HG02759 (cell line): ENCODE measurements around the gene GRIK2.
"Not testable (repeated sequence)": the region's sequence is repeated elsewhere in the genome, so short reads cannot be mapped to it uniquely, and the experiment has no call there.

Experiments used
- ATAC-seq: cut with Tn5 transposase; IDR thresholded peaks from one replicate; pipeline ENCODE4 v1.9.1; 2021; ENCODE audit warnings: mild to moderate bottlenecking, moderate library complexity; ENCODE audit not compliant: unreplicated experiment

The GRIK2 gene

GRCh38 chr6:101613556-101613955, 220.0 kb downstream of the GRIK2 start:
- no peak for ATAC-seq

GRCh38 chr6:101614774-101615173, 221.3 kb downstream of the GRIK2 start:
- no peak for ATAC-seq

GRCh38 chr6:101626269-101626668, 232.8 kb downstream of the GRIK2 start:
- ATAC-seq, result no peak

GRCh38 chr6:101630941-101631340, 237.4 kb downstream of the GRIK2 start:
- ATAC-seq, result no peak

GRCh38 chr6:101633081-101633480, 239.6 kb downstream of the GRIK2 start:
- ATAC-seq, result no peak

- ATAC-seq, result not testable (repeated sequence)
These were observed 245.4 kb downstream of the GRIK2 start for GRCh38 chr6:101638865-101639264.

- ATAC-seq, result no peak
These were observed 246.6 kb downstream of the GRIK2 start for GRCh38 chr6:101640131-101640530.

- no peak for ATAC-seq
These were observed 252.3 kb downstream of the GRIK2 start for GRCh38 chr6:101645770-101646169.

- ATAC-seq, result no peak
These were observed 257.0 kb downstream of the GRIK2 start for GRCh38 chr6:101650402-101651100.

- no peak for ATAC-seq
These were observed 258.6 kb downstream of the GRIK2 start for GRCh38 chr6:101652079-101652478.

- ATAC-seq, result no peak
These were observed 261.6 kb downstream of the GRIK2 start for GRCh38 chr6:101655109-101655508.

- no peak for ATAC-seq
These were observed 268.8 kb downstream of the GRIK2 start for GRCh38 chr6:101662111-101662897.

- no peak for ATAC-seq
These were observed 269.6 kb downstream of the GRIK2 start for GRCh38 chr6:101663100-101663499.

GRCh38 chr6:101666256-101666655, 272.7 kb downstream of the GRIK2 start:
- no peak for ATAC-seq

- ATAC-seq, result no peak
These were observed 275.1 kb downstream of the GRIK2 start for GRCh38 chr6:101668496-101669030.

GRCh38 chr6:101676187-101676586, 282.7 kb downstream of the GRIK2 start:
- no peak for ATAC-seq

- ATAC-seq, result no peak
These were observed 289.4 kb downstream of the GRIK2 start for GRCh38 chr6:101682937-101683336.

- no peak for ATAC-seq
These were observed 290.4 kb downstream of the GRIK2 start for GRCh38 chr6:101683884-101684283.

GRCh38 chr6:101686653-101687052, 293.1 kb downstream of the GRIK2 start:
- ATAC-seq, result no peak

GRCh38 chr6:101689156-101689555, 295.6 kb downstream of the GRIK2 start:
- ATAC-seq, result no peak

GRCh38 chr6:101689695-101690094, 296.2 kb downstream of the GRIK2 start:
- no peak for ATAC-seq

- no peak for ATAC-seq
These were observed 307.1 kb downstream of the GRIK2 start for GRCh38 chr6:101700655-101701054.
